Mammary epithelial cell (primary cell): ENCODE results near the gene BRPF3.

Experiments used
- EZH2 ChIP-seq: IDR thresholded peaks from 2 replicates; pipeline ENCODE4 v1.6.1; 2012; ENCODE audit warnings: low read length, inconsistent platforms, borderline replicate concordance
- TF ChIP-seq, protein P1 (sequence below), 2 donors: IDR thresholded peaks in 1 of 2; conservative IDR thresholded peaks in 1 of 2; 2 replicates each; pipeline ENCODE4 v1.5.1; 2011 to 2012; ENCODE audit warnings: inconsistent platforms in 2 of 2, low read length in 2 of 2, mild to moderate bottlenecking in 2 of 2, control low read depth in 1 of 2, low read depth in 1 of 2; ENCODE audit not compliant: insufficient read depth in 1 of 2; ENCODE audit errors: extremely low read depth in 1 of 2

DNA sequence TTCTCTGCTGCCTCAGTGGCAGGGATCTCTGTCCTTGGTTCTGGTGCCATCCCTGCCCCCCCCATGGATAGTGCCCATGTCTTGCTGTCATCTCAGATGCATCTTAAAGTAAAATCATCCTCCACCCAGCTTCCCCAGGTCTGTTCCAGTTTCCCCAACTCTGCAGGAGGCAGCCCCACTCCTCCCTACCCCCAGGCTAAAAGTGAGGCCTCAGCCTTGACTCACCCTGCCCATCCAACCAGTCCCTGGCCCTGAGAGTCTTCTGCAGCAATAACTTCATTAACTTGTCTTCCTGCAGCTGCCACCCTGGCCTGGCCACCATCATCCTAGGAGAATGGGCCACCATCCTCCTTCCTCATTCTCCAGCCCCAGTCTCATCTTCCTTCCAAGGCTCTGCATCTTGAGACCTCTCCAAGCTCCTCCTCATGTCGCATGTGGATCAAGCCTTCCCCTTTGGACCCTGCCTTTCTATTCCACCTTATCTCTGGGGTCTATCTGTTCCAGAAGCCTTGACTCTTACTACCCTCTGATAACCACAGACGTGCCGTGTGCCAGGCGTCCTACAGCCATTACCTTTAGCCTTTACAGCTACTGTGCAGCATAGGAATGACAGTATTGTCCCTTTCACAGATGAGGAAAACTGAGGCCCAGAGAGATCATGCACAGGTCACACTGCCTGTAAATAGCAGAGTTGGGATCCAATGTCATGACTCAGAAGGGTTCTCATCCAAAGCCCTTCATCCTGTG, 71.4 kb downstream of the BRPF3 start:
- TF ChIP-seq, protein P1, sequence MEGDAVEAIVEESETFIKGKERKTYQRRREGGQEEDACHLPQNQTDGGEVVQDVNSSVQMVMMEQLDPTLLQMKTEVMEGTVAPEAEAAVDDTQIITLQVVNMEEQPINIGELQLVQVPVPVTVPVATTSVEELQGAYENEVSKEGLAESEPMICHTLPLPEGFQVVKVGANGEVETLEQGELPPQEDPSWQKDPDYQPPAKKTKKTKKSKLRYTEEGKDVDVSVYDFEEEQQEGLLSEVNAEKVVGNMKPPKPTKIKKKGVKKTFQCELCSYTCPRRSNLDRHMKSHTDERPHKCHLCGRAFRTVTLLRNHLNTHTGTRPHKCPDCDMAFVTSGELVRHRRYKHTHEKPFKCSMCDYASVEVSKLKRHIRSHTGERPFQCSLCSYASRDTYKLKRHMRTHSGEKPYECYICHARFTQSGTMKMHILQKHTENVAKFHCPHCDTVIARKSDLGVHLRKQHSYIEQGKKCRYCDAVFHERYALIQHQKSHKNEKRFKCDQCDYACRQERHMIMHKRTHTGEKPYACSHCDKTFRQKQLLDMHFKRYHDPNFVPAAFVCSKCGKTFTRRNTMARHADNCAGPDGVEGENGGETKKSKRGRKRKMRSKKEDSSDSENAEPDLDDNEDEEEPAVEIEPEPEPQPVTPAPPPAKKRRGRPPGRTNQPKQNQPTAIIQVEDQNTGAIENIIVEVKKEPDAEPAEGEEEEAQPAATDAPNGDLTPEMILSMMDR (conservative IDR thresholded peaks at IDR 0.05 in 1 of 2, IDR thresholded peaks at IDR 0.05 in 1 of 2; ENCODE audit: extremely low read depth in 1 of 2, insufficient read depth in 1 of 2, low read depth in 1 of 2, low read length in 2 of 2) = no peak
- no peak for TF ChIP-seq EZH2
